Activated naive CD8-positive, alpha-beta T cell (primary cell): ENCODE results near the gene LIN37.

ENCODE experiments used
- H3K27ac Mint-ChIP-seq: one replicate; pipeline ENCODE4 v1.8.0; 2021; ENCODE audit warnings: mixed read lengths
- H3K27me3 Mint-ChIP-seq: one replicate; pipeline ENCODE4 v1.8.0; 2021; ENCODE audit warnings: mixed read lengths
- H3K36me3 Mint-ChIP-seq: one replicate; pipeline ENCODE4 v1.8.0; 2021; ENCODE audit warnings: mixed read lengths
- H3K4me1 Mint-ChIP-seq: one replicate; pipeline ENCODE4 v1.8.0; 2021; ENCODE audit warnings: low read depth, mixed read lengths
- H3K4me3 Mint-ChIP-seq: one replicate; pipeline ENCODE4 v1.8.0; 2021; ENCODE audit warnings: mild to moderate bottlenecking, mixed read lengths
- H3K9me3 Mint-ChIP-seq: one replicate; pipeline ENCODE4 v1.8.0; 2021; ENCODE audit warnings: low read depth, mixed read lengths

The LIN37 gene

GRCh38 chr19:35750167-35750566 lies 1.8 kb downstream of the LIN37 start:
- Mint-ChIP-seq H3K4me3 (peak overlapping the region; percentile 27), H3K27me3 (no peaks in the 10 kb centered on the region), H3K27ac (no peak overlapping the region), H3K9me3 (no peaks in the 10 kb centered on the region), H3K36me3 (no peaks in the 10 kb centered on the region), H3K4me1 (peaks cover 33% of the 10 kb centered on the region)

GRCh38 chr19:35751839-35752745 lies 3.7 kb downstream of the LIN37 start:
- H3K4me3 Mint-ChIP-seq, result no peak overlapping the region
- no peaks in the 10 kb centered on the region for H3K27me3 Mint-ChIP-seq
- H3K36me3 Mint-ChIP-seq, result no peaks in the 10 kb centered on the region
- H3K27ac Mint-ChIP-seq, result no peak overlapping the region
- peaks cover 28% of the 10 kb centered on the region for H3K4me1 Mint-ChIP-seq
- no peaks in the 10 kb centered on the region for H3K9me3 Mint-ChIP-seq

DNA sequence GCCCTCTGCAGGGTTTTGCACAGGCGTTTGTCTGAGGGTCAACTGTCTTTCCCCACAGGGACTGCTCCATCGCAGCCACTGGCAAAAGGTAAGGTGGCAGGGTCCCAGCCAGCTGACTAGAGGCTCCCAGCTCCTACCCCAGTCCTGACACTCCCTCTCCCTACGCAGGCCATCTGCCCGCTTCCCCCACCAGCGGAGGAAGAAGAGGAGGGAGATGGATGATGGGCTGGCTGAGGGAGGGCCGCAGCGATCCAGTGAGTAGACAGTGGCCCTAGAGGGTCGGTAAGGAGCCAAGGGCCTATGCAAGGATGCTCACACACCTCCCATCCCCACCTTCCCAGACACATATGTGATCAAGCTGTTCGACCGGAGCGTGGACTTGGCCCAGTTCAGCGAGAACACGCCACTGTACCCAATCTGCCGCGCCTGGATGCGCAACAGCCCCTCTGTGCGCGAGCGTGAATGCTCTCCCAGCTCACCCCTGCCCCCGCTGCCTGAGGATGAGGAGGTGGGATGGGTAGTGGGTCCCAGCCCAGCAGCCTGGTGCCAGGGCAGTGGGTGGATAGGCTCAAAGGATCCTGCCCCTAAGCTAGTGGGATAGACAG lies 4.5 kb downstream of the LIN37 start:
- no peak overlapping the region for H3K27ac Mint-ChIP-seq
- H3K27me3 Mint-ChIP-seq, result no peaks in the 10 kb centered on the region
- H3K9me3 Mint-ChIP-seq, result no peaks in the 10 kb centered on the region
- no peaks in the 10 kb centered on the region for H3K36me3 Mint-ChIP-seq
- no peak overlapping the region for H3K4me3 Mint-ChIP-seq
- peaks cover 34% of the 10 kb centered on the region for H3K4me1 Mint-ChIP-seq

GRCh38 chr19:35753634-35754369 lies 5.4 kb downstream of the LIN37 start:
- Mint-ChIP-seq H3K4me1 (peaks cover 27% of the 10 kb centered on the region), H3K9me3 (no peaks in the 10 kb centered on the region), H3K36me3 (no peaks in the 10 kb centered on the region), H3K27ac (no peak overlapping the region), H3K4me3 (no peak overlapping the region), H3K27me3 (no peaks in the 10 kb centered on the region)

DNA sequence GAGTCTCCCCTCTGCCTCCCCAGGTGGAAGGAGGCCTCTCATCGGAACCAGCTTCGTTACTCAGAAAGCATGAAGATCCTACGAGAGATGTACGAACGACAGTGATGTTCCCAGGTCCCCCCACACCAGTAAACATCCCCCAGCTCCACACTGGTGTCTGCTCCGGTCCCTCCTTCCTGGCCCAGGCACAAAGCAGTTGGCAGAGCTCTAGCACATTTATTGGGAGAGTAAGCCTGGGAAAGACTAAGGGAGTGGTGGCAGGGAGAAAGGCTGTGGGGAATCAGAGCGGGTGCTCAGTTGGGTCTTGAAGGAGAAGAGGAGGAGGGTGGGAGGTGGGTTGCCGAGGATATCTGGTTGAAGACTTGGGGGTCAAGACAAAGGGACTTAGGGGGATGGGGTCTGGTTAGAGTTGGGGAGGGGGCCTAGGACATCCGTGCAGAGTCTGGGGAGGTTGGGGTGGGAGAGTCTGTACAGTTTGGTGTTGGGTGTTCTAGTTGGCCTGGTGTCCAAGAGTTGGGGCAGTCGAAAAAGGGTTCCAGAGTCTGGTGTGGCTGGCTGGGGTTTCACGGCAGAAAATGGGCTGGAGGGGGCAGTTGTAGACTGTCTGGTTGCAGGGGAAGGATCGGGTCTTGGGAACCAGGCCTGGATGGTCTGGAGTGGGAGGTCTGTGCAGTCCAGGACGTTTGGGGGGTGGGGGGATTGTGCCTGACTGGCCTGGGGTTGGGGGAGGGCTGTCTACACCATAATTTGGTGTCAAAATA lies 6.2 kb downstream of the LIN37 start:
- H3K4me3 Mint-ChIP-seq, result peak overlapping the region; percentile 51

DNA sequence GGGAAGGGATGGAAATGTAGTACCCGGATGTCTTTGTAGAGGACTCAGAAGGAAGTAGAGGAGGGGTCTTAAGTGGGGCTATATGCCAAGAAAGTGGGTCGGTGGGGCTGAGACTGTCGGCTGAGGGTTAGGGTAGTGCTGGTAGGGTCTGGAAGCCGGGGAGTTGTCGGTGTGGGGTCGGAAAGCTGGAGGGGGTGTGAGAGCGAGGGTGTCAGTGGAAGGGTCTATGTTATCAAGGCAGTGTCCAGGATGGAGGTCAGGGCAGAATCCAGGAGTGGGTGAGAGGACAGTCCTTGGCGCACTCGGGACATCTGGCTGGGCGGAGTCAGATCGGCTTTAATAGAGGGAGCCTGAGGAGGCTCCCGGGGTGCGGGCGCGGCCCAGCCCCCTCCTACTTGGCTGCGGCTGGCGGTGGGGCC lies 6.8 kb downstream of the LIN37 start:
- H3K27me3 Mint-ChIP-seq, result no peaks in the 10 kb centered on the region
- H3K4me3 Mint-ChIP-seq, result peak overlapping the region; percentile 51
- no peak overlapping the region for H3K27ac Mint-ChIP-seq
- peaks cover 27% of the 10 kb centered on the region for H3K4me1 Mint-ChIP-seq
- no peaks in the 10 kb centered on the region for H3K36me3 Mint-ChIP-seq
- no peaks in the 10 kb centered on the region for H3K9me3 Mint-ChIP-seq

More for the DNA sequence above, 6.2 kb downstream of the LIN37 start:
- Mint-ChIP-seq H3K27ac (no peak overlapping the region), H3K36me3 (no peaks in the 10 kb centered on the region), H3K27me3 (no peaks in the 10 kb centered on the region), H3K4me1 (peaks cover 30% of the 10 kb centered on the region), H3K9me3 (no peaks in the 10 kb centered on the region)

DNA sequence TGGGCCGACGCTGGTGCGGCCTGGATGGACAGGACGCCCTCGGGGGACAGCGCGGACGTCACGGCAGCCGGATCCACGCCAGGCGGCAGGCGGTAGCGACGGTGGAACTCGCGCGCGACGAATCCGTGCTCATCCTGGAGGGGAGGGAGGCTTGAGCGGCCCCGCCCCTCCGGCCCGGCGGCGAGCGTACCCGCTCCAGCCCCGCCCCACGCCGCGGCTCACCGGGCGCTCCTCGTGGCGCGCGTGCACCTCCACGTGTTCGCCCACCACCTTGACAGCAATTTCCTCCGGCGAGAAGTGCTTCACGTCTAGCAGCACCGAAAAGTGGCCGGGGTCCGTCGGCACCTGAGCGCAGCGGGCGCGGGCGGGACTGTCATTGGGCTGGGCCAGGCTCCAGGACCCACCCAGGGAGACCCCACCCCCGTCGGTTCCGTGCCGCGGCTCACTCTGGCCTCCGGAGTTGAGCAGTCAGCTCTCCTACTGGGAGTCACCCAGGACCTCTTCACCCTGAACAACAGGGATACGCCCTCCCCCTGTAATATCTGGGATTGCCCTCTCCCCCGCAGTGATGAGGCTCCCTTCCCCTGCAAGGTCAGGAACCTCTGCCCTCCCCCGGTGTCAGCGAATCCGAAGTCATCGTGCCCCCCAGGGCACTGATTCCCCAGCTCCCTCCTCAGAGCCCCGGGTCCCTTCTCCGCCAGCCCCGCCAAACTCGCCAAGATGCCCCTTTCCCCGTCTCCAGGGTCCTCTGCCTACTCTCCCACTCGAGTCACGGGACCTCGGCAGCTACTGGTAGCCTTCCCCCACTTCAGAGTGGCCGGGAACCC lies 7.4 kb downstream of the LIN37 start:
- Mint-ChIP-seq H3K27ac (no peak overlapping the region), H3K36me3 (no peaks in the 10 kb centered on the region), H3K4me1 (peaks cover 27% of the 10 kb centered on the region), H3K27me3 (no peaks in the 10 kb centered on the region), H3K9me3 (no peaks in the 10 kb centered on the region), H3K4me3 (peak overlapping the region; percentile 68)

DNA sequence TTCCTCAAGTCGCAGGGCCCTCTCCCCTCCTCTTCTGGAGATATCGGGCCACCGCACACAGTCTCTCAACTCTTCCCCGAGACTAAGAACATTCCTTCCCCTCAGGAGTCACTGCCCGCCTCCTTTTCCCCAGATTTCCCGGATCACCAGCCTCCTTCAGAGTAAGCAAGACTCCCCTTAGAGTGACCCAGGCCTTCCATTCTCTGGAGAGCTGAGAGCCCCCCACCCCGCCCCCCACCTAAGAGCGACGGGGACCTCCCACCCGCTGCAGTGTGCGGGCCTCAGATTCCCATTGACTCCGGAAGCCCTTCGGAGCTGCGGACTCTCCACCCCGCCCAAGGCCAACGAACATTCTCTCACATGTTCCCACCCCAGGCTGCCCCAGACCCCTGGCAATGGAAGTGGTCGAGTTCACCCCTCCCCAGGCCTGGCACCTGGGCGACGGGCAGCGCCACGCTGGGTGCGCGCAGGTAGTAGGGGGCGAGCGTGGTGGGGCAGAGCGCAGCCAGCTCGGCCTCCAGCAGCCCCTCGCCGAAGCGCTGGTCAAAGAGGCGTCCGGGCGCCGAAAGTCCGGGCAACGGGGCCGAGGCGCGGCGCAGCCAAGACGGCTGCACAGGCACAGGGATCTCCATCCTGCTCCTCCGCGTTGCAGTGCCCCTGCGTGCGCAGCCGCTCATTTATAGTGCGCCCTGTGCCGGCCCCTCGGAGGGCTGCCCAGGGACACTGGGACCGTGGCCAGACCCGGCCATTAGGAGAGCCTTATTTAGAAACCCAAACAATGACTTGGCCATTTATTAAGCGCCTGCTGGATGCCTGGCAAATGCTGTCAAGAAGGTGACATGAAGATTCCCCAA lies 8.2 kb downstream of the LIN37 start, which contains the start of gene HSPB6:
TSS of gene HSPB6 (minus strand) at position 653 of the 854 bp plus-strand sequence. CDS start at position 632, 21 bp downstream.
- Mint-ChIP-seq H3K4me3 (peak within 1 kb of the TSS; percentile 96), H3K9me3 (no peaks in the 10 kb centered on the region), H3K27ac (peak within 1 kb of the TSS; percentile 95)

DNA sequence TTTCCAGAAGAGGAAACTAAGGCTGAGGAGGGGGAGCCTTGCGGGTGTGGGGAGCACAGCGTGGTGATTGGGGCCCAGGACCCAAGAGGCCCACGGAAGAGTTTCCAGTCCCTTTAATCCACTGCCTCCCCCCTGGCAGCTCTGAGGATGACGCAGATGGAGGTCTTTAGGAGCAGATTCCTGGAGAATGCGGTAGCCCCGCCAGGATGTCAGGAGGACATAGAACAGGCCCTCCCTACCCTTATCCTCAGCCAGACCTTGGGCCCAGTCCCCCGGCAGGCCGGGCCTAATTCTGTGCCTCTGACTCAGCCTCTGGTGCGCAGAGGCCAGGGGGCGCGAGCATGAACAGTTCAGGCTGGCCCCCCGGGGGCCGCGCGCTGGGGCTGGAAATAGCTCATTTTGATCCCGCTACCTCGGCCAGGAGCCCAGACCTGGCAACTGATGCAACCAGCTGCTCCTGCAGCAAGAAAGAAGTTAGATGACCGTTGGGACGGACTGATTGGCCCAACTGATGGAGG lies 8.9 kb downstream of the LIN37 start:
- peak overlapping the region; percentile 96 for H3K4me3 Mint-ChIP-seq
- no peak overlapping the region for H3K27ac Mint-ChIP-seq
- peaks cover 27% of the 10 kb centered on the region for H3K4me1 Mint-ChIP-seq
- H3K27me3 Mint-ChIP-seq, result no peaks in the 10 kb centered on the region
- no peaks in the 10 kb centered on the region for H3K9me3 Mint-ChIP-seq
- H3K36me3 Mint-ChIP-seq, result no peaks in the 10 kb centered on the region

More for the DNA sequence above, 8.2 kb downstream of the LIN37 start, which contains the start of gene HSPB6:
- H3K36me3 Mint-ChIP-seq, result no peaks in the 10 kb centered on the region
- peaks cover 27% of the 10 kb centered on the region for H3K4me1 Mint-ChIP-seq
- no peaks in the 10 kb centered on the region for H3K27me3 Mint-ChIP-seq

- no peaks in the 10 kb centered on the region for H3K27me3 Mint-ChIP-seq
- H3K36me3 Mint-ChIP-seq, result no peaks in the 10 kb centered on the region
Observed at GRCh38 chr19:35757749-35758608, 9.6 kb downstream of the LIN37 start, which contains the start of gene PROSER3. TSS of gene PROSER3 (plus strand) at chr19:35758176. CDS start at chr19:35758216, 40 bp downstream.

DNA sequence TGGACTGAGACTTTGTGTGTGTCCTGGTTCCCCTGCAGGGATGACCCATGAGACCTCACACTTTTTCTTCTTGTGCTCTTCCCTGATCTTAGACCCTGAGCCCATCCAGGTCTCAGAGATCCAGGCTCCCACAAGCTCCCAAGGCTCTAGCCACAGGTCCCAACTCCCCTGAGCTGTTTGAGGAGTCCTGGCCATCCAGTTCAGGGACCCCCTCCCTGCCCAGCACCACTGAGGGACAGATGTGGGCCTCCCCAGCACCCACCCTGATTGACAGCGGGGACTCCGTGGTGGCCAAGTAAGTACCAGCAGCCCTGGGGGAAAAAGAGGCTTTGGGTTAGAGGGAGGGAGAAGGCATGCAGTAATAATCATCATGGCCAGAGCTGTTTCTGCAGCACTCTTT lies 11.3 kb downstream of the LIN37 start:
- Mint-ChIP-seq H3K9me3 (no peaks in the 10 kb centered on the region), H3K27me3 (no peaks in the 10 kb centered on the region), H3K4me1 (peaks cover 27% of the 10 kb centered on the region), H3K4me3 (peak overlapping the region; percentile 96), H3K27ac (no peak overlapping the region), H3K36me3 (no peaks in the 10 kb centered on the region)

More at GRCh38 chr19:35757749-35758608, 9.6 kb downstream of the LIN37 start, which contains the start of gene PROSER3:
- peak within 1 kb of the TSS; percentile 95 for H3K27ac Mint-ChIP-seq
- H3K4me1 Mint-ChIP-seq, result peaks cover 27% of the 10 kb centered on the region
- H3K4me3 Mint-ChIP-seq, result peak within 1 kb of the TSS; percentile 96
- H3K9me3 Mint-ChIP-seq, result no peaks in the 10 kb centered on the region
